NCI-H2081 treated with DMSO at 0.1 percent for 48 hours (cell line): ENCODE data around the gene TMEM86A.
"Not testable (repeated sequence)": the region's sequence is repeated elsewhere in the genome, so short reads cannot be mapped to it uniquely, and the experiment has no call there.

Source experiments
- DNase-seq: peaks from one replicate; lab custom pipeline; 2025; lab: John Stamatoyannopoulos, UW

The TMEM86A gene

GRCh38 chr11:18698341-18699268 lies at the start of gene TMEM86A:
TMEM86A (plus strand) TSS chr11:18698779; CDS start chr11:18698887, 108 bp downstream.
- no peak for DNase-seq

DNA sequence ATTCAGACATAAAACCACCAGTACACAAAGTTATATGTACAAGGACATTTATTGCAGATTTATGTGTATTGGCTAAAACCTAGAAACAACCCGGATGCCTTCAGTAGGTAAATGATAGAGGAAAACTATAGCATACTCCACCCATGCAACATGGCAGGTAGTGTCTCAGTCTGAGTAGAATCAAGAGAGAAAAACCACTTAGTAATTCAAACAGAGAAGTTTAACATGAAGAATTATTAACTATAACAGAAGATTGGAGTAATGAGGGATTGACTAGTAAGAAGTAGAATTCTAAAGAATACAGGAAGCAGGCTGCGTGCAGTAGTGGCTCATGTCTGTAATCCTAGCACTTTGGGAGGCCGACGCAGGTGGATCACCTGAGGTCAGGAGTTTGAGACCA lies 48.2 kb upstream of the TMEM86A start:
- no peak for DNase-seq

GRCh38 chr11:18650859-18651557 lies 47.6 kb upstream of the TMEM86A start:
- DNase-seq = no peak

DNA sequence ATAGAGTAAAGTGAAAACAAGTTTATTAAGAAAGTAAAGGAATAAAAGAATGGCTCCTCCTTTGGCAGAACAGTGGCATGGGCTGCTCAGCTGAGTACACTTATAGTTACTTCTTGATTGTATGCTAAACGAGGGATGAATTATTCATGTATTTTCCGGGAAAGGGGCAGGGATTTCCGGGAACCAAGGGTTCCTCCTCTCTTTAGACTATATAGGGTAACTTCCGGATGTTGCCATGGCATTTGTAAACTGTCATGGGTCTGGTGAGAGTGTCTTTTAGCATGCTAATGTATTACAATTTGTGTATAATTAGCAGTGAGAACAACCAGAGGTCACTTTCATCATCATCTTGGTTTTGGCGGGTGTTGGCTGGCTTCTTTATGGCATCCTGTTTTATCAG lies 40.9 kb upstream of the TMEM86A start:
- DNase-seq = no peak

- DNase-seq = not testable (repeated sequence)
Observed at GRCh38 chr11:18665353-18665872, 33.2 kb upstream of the TMEM86A start.

GRCh38 chr11:18668131-18668530 lies 30.4 kb upstream of the TMEM86A start:
- no peak for DNase-seq

DNA sequence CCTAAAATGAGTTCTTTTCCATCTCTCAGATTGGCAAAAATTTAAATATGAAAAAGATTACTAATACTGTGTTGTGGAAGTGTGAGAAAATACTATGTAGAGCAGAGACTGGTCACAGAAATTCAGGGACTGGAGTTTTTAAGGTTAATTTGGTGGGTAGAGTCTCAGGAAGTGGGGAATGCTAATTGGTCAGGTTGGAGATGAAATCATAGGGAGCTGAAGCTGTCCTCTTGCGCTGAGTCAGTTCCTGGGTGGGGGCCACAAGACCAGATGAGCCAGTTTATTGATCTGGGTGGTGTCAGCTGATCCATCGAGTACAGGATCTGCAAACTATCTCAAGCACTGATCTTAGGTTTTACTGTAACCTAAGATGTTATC lies 29.4 kb upstream of the TMEM86A start:
- no peak for DNase-seq

DNA sequence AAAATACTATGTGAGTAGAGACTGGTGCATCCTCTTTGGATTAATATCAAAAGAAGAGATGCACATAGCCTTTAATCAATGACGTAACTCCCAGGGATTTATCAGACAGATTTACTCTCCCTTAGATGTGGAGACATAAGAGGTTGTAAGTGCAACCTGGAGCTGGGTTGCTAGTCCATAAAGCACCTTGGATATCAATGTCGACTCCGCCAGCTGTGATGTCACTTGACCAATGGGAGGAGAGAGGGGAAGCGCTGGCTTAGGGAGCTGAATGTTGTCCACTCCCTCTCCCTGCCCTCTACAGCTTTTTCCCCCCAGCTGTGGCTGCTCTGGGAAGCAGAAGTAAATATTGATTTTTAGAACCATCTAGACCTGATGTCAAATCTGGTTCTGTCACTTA lies 28.9 kb upstream of the TMEM86A start:
- DNase-seq = no peak

- no peak for DNase-seq
Observed at GRCh38 chr11:18671246-18671645, 27.3 kb upstream of the TMEM86A start.

- not testable (repeated sequence) for DNase-seq
Observed at GRCh38 chr11:18672209-18672608, 26.4 kb upstream of the TMEM86A start.

DNA sequence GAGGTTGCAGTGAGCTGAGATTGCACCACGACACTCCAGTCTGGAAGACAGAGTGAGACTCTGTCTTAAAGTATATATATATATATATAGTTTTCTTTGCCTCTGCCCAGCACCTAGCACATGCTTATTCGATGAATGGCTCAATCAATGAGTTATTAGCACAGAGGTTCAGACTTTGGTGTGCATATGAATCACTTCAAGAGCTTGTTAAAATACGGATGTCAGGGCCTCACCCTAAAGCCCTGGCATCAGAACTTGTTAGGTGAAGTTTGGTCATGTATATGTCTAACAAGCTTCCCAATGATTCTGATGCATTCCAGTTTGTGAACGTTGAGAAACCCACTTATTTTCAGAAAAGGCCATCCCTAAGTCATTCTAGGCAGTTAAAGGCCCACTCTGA lies 21.8 kb upstream of the TMEM86A start:
- DNase-seq = no peak

GRCh38 chr11:18677560-18677959 lies 21.0 kb upstream of the TMEM86A start:
- DNase-seq = no peak

DNA sequence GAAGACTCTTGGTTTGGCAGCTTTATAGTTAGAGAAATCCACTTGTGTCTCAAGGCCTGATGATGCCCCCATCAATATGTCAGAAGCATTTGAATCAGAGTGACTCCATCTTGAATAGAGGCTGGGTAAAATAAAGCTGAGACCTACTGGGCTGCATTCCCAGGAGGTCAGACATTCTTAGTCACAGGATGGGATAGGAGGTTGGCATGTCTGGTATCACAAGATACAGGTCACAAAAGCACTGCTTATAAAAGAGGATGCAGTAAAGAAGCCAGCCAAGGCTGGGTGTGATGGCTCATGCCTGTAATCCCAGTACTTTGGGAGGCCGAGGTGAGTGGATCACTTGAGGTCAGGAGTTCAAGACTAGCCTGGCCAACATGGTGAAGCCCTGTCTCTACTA lies 16.6 kb upstream of the TMEM86A start:
- not testable (repeated sequence) for DNase-seq

GRCh38 chr11:18682466-18682865 lies 16.1 kb upstream of the TMEM86A start:
- DNase-seq = no peak

DNA sequence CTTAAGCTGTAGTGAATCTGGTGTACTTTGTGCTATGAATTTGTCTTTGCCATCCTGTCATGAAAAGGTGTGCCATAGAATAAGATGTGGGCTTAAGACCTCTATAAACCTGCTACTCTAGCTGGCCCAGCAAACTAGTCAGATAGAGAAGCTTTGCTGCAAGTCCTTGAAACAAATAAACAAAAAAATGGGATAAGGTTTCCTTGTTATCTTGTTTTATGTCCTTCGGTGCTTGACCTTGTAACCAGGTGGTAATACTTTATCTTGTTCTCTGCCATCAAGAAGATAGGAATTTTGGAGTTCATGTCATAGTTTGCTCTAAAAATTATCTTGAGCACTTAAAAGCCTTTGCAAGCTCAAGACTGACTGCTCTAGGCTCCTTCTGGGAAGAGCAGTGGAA lies 14.3 kb upstream of the TMEM86A start:
- no peak for DNase-seq

DNA sequence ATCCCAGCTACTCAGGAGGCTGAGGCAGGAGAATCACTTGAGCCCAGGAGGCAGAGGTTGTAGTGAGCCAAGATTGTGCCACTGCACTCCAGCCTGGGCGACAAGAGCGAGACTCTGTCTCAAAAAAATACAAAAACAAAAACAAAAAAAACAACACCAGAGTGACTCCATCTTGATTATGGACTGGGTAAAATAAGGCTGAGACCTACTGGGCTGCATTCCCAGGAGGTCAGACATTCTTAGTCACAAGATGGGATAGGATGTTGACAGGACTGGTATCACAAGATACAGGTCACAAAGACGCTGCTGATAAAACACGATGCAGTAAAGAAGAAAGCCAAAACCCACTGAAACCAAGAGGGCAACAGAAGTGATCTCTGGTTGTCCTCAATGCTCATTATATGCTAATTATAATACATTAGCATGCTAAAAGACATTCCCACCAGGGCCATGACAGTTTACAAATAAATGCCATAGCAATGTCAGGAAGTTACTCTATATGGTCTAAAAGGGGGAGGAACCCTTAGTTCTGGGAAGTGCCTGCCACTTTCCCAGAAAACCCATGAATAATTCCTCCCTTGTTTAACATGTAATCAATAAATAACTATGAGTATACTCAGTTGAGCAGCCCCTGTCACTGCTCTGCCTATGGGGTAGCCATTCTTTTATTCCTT lies 7.0 kb upstream of the TMEM86A start:
- not testable (repeated sequence) for DNase-seq

- DNase-seq = no peak
Observed at GRCh38 chr11:18692941-18693760, 5.4 kb upstream of the TMEM86A start.

DNA sequence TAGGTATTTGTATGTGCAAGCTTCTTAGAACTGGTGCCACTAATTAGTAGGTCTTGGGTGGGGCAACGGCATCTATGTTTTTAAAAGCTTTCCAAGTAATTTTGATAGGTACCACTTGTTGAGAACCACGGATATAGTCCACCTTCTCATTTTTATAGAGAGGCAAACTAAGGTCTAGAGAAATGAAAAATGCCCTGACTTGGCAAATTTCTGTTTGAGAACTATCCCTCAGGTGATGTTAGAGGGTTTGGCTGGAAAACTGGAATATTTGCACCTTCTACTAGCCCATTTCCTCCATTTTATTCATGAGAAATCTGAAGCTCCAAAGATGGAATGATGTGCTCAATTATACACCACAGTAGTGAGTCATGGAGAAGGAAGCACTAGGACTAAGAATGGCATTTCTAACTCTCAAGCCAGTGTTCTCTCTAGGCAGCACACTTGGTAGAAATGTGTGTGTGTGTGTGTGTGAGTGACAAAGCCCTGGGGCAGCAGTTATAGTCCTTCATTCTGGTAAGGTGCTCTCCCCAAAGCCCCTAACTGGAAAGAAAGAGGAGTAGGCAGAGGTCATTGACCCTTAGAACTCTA lies 1.8 kb upstream of the TMEM86A start:
- no peak for DNase-seq

GRCh38 chr11:18697576-18697975 lies 1.0 kb upstream of the TMEM86A start:
- no peak for DNase-seq

GRCh38 chr11:18699269-18699596 lies 654 bp downstream of the TMEM86A start:
- no peak for DNase-seq

DNA sequence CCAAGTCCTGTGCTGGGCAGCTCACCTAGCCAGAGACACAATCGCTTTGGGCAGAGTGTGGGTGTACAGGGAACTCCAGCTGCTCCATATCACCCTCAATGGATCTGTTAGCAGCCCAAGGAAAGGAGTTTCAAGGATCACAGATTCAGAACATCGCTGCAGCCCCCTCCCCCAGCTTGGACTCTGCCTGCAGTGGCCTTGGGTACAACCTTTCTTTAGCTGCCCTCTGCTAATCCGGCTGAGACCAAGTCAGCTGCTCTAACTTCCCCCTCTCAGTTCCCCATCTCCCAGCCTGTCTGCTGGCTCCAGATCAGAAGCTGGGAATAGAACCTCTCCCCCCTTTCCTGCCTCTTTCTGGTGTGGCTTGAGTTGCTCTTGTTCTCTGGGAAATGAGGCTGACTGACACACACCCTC lies 1.3 kb downstream of the TMEM86A start:
- DNase-seq = no peak
